Measurements from ENCODE around the gene ERH.

Gene ERH

GRCh38 chr14:69355154-69355597, 42.9 kb downstream of the ERH start:
- no peak for DNase-seq

GRCh38 chr14:69354383-69355153, 43.5 kb downstream of the ERH start:
- no peak for DNase-seq

GRCh38 chr14:69353168-69353567, 44.9 kb downstream of the ERH start:
- no peak for DNase-seq

- DNase-seq, result no peak
Measured at GRCh38 chr14:69351911-69352310, 46.2 kb downstream of the ERH start.

- no peak for DNase-seq
Measured at GRCh38 chr14:69351385-69351784, 46.7 kb downstream of the ERH start.

GRCh38 chr14:69350892-69351291, 47.2 kb downstream of the ERH start:
- no peak for DNase-seq

- DNase-seq, result no peak
Measured at GRCh38 chr14:69349091-69349777, 48.9 kb downstream of the ERH start.

DNA sequence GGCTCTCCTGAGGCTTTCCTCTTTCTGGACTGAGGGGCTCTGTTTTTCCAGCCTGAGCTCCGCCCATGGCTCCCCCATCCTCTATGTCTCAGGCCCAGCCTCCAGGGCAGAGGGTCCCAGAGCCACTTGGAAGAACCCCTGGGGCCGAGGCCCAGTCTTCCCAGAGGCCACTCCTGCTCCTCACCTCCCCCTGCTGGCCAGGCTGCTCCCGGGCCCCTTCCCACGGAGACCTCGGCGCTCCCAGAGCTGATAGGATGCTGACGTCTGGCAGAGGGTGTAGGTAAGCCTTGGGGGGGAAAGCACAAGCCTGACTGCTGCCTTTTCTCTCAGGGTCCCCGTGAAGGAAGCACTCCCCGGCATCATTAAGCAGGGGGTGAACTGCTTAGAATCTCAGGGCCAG, 51.4 kb downstream of the ERH start:
- DNase-seq, result no peak

DNA sequence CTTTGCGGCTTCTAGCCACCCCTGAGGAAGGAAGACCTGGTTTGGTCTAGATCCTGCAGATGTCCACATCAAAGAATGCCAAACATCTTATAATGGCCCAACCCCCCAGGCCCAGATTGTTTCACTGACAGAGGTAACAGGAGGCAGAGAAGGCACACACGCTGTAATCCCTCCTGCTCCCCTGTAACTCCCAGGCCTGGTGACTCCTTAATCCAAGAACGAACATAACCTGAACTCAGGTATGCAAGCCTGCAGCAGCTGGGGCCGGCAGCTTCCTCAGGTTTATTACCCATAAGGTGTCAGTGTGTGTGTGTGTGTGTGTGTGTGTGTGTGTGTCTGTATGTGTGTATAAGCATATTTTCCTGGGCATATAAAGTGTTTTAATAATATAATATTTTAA, 52.7 kb downstream of the ERH start:
- DNase-seq, result no peak

DNA sequence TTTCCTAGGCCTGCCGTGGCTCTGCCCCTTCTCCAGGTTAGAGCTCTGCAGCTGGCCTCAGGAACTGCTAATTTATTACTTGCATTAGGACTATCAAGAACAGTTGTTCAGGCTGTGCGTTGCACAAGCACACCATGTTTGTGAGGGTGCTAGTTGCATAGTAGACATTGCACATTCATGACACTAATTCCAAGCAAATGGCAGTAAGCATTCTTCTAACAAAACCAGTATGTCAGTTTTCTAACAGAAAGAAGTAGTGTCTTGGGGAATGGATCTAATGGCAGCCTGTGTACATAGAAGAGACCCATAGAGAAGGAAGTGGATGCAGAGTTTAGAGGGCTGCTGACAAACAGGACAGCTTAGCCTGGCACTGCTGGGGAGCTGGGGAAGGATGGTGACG, 53.9 kb downstream of the ERH start:
- DNase-seq, result no peak

- no peak for DNase-seq
Measured at GRCh38 chr14:69342928-69343525, 55.1 kb downstream of the ERH start.

- DNase-seq, result no peak
Measured at GRCh38 chr14:69339426-69339825, 58.7 kb downstream of the ERH start.

DNA sequence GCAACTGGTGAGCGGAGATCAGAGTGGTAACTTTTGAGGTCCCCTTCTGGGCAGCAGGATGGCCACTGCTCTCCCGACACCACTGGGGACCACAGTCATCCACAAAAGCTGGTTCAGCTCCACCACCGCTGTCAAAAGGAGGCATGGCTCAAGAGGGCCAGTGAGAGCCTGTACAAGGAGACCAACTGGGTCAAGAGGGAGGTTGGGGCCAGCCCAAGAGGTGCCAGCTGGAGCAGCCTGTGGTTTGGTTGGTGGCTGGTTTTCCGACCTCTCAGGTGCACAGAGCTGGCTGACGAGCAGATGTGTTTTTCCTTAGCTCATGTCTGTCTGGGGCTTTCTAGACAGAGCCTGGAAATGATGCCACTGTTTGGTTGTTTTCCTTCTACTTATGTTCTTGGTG, 60.1 kb downstream of the ERH start:
- DNase-seq, result no peak

- DNase-seq, result no peak
Measured at GRCh38 chr14:69335371-69335771, 62.7 kb downstream of the ERH start.

DNA sequence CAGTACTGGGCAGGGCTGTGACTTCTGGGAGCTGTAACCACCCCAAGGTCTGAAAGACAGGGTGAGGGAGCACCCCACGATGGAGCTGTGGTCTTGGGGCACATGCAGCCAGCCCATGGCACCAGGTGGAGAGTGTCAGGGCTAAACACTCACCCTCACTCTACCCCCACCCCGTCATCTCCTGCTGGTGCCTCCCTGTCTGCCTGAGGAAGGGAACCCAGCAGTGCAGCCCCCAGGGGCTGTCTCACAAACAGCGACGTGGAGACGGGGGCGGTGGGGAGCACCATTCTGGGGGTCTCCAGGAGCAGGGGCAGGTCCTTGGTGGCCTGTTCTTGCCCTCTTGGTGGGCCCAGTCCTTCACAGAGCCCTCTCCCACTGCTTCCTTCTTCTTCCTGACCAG, 63.5 kb downstream of the ERH start:
- no peak for DNase-seq

DNA sequence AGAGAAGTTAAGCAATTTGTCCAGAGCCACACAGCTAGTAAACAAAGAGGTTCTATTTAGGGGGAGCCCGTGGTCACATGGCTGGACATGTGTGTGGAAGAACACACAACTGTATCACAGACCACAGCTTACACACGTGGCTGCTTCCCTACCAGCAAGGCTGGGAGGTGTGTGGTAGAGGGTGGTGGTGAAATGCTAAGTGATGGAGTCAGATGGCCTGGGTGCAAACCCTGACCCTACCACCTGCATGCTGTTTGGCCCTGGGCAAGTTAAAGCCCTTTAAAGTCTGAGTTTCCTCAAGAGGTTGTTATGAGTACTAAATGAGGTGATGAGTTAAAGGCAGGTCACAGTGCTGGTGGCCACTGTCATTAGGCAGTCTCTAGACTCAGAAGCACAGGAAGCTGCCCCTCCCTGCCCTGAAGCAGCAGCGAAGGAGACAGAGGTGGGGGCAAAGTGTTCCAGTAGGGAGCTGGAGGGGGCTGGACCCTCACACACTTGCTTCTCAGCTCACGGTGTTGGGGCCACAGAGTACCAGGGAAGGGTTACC, 64.2 kb downstream of the ERH start:
- DNase-seq, result no peak

GRCh38 chr14:69332782-69333395, 65.2 kb downstream of the ERH start:
- DNase-seq, result no peak

- DNase-seq, result no peak
Measured at GRCh38 chr14:69331206-69331605, 66.9 kb downstream of the ERH start.

Data from NCI-H446 treated with DMSO at 0.1 percent for 48 hours (cell line).